H9 (cell line): ENCODE measurements around the gene NAGK. TPM values are rescaled to one million over a fixed set of nuclear protein-coding genes. Genes with fewer than 3 reads are reported as not detected.

Experiments used
- DNase-seq: peaks from one replicate; pipeline ENCODE4 v3.0.0-alpha.2; 2017
- H2AFZ ChIP-seq: one replicate; pipeline ENCODE4 v1.6.1; 2013; ENCODE audit warnings: mild to moderate bottlenecking, low read length, control low read depth, moderate library complexity
- H2AK5ac ChIP-seq: 2 replicates; pipeline ENCODE4 v1.6.1; 2013; ENCODE audit warnings: low read length, control low read depth, mixed read lengths; ENCODE audit not compliant: insufficient read length
- H2BK120ac ChIP-seq: one replicate; pipeline ENCODE4 v1.6.1; 2013; ENCODE audit warnings: low read depth, mild to moderate bottlenecking, low read length, control low read depth, inconsistent platforms; ENCODE audit not compliant: poor library complexity, severe bottlenecking
- H2BK12ac ChIP-seq: 2 replicates; pipeline ENCODE4 v1.6.1; 2013; ENCODE audit warnings: low read length, control low read depth, mixed read lengths, low read depth; ENCODE audit not compliant: insufficient read length
- H2BK15ac ChIP-seq: 2 replicates; pipeline ENCODE4 v1.6.1; 2013; ENCODE audit warnings: low read depth, low read length, control low read depth
- H2BK20ac ChIP-seq: one replicate; pipeline ENCODE4 v1.6.1; 2013; ENCODE audit warnings: low read depth, mild to moderate bottlenecking, low read length, control low read depth, inconsistent platforms; ENCODE audit not compliant: poor library complexity, severe bottlenecking
- H2BK5ac ChIP-seq: 2 replicates; pipeline ENCODE4 v1.6.1; 2013; ENCODE audit warnings: low read length, control low read depth, mixed read lengths; ENCODE audit not compliant: insufficient read length
- H3K14ac ChIP-seq: 2 replicates; pipeline ENCODE4 v1.6.1; 2013; ENCODE audit warnings: low read length, control low read depth; ENCODE audit not compliant: insufficient read depth
- H3K18ac ChIP-seq: 2 replicates; pipeline ENCODE4 v1.6.1; 2013; ENCODE audit warnings: low read depth, mild to moderate bottlenecking, mixed read lengths, low read length, control low read depth; ENCODE audit not compliant: insufficient read length
- H3K23ac ChIP-seq: 2 replicates; pipeline ENCODE4 v1.6.1; 2013; ENCODE audit warnings: low read length, control low read depth, mixed read lengths, low read depth; ENCODE audit not compliant: insufficient read length
- H3K23me2 ChIP-seq: 2 replicates; pipeline ENCODE4 v1.6.1; 2013; ENCODE audit warnings: low read depth, mild to moderate bottlenecking, mixed read lengths, low read length, control low read depth; ENCODE audit not compliant: insufficient read length, poor library complexity, severe bottlenecking
- H3K27ac ChIP-seq: 2 replicates; pipeline ENCODE4 v1.5.1; 2013; ENCODE audit warnings: low read length, control low read depth, mixed read lengths, low read depth; ENCODE audit not compliant: insufficient read length
- H3K27me3 ChIP-seq: 2 replicates; pipeline ENCODE4 v1.6.1; 2013; ENCODE audit warnings: low read length, control low read depth, inconsistent platforms; ENCODE audit not compliant: insufficient read depth
- H3K4ac ChIP-seq: 2 replicates; pipeline ENCODE4 v1.6.1; 2013; ENCODE audit warnings: low read depth, mild to moderate bottlenecking, control low read depth, inconsistent platforms, low read length, moderate library complexity
- H3K4me1 ChIP-seq: 2 replicates; pipeline ENCODE4 v1.6.1; 2013; ENCODE audit warnings: low read length, control low read depth, inconsistent platforms; ENCODE audit not compliant: insufficient read depth
- H3K4me2 ChIP-seq: 2 replicates; pipeline ENCODE4 v1.6.1; 2013; ENCODE audit warnings: low read length, control low read depth, mixed read lengths; ENCODE audit not compliant: insufficient read length, insufficient read depth
- H3K56ac ChIP-seq: 2 replicates; pipeline ENCODE4 v1.6.1; 2013; ENCODE audit warnings: low read depth, mild to moderate bottlenecking, mixed read lengths, low read length, control low read depth; ENCODE audit not compliant: insufficient read length
- H3K79me1 ChIP-seq: 2 replicates; pipeline ENCODE4 v1.6.1; 2013; ENCODE audit warnings: low read depth, mild to moderate bottlenecking, moderate library complexity, low read length, control low read depth, inconsistent platforms; ENCODE audit not compliant: insufficient read depth, poor library complexity, severe bottlenecking
- H3K79me2 ChIP-seq: 2 replicates; pipeline ENCODE4 v1.6.1; 2013; ENCODE audit warnings: low read length, control low read depth, inconsistent platforms; ENCODE audit not compliant: insufficient read depth
- H3K9ac ChIP-seq: 2 replicates; pipeline ENCODE4 v1.6.1; 2013; ENCODE audit warnings: low read length, control low read depth, mixed read lengths; ENCODE audit not compliant: insufficient read length; ENCODE audit errors: extremely low read depth
- H3K9me3 ChIP-seq: one replicate; pipeline ENCODE4 v1.6.1; 2013; ENCODE audit warnings: low read depth, low read length, inconsistent platforms; ENCODE audit not compliant: control insufficient read depth
- H3T11ph ChIP-seq: one replicate; pipeline ENCODE4 v1.6.1; 2013; ENCODE audit warnings: mild to moderate bottlenecking, low read length, control low read depth, inconsistent platforms
- H4K20me1 ChIP-seq: one replicate; pipeline ENCODE4 v1.6.1; 2013; ENCODE audit not compliant: control insufficient read depth, insufficient read length, insufficient read depth
- H4K5ac ChIP-seq: 2 replicates; pipeline ENCODE4 v1.6.1; 2013; ENCODE audit warnings: low read depth, mild to moderate bottlenecking, mixed read lengths, low read length, control low read depth; ENCODE audit not compliant: insufficient read length
- H4K8ac ChIP-seq: replicated peaks from 2 replicates; pipeline ENCODE4 v1.6.1; 2013; ENCODE audit warnings: low read length, control low read depth, mixed read lengths, low read depth; ENCODE audit not compliant: insufficient read length
- H4K91ac ChIP-seq: 2 replicates; pipeline ENCODE4 v1.6.1; 2013; ENCODE audit warnings: low read depth, mild to moderate bottlenecking, moderate library complexity, mixed read lengths, low read length, control low read depth; ENCODE audit not compliant: insufficient read length
- H3K27ac Mint-ChIP-seq, 3 experiments: 2 replicates in 2 of 3; 3 replicates in 1 of 3; pipeline ENCODE4 v1.8.0; 2020 to 2021; ENCODE audit warnings: mixed read lengths in 3 of 3, mild to moderate bottlenecking in 1 of 3, moderate library complexity in 1 of 3
- H3K27me3 Mint-ChIP-seq: 2 replicates; pipeline ENCODE4 v1.8.0; 2021; ENCODE audit warnings: low read depth, mild to moderate bottlenecking, moderate library complexity, mixed read lengths
- H3K36me3 Mint-ChIP-seq, 3 experiments: 2 replicates in 2 of 3; 3 replicates in 1 of 3; pipeline ENCODE4 v1.8.0; 2020 to 2021; ENCODE audit warnings: low read depth in 3 of 3, mixed read lengths in 3 of 3; ENCODE audit not compliant: insufficient read depth in 1 of 3
- H3K4me1 Mint-ChIP-seq, 2 experiments: 2 replicates each; pipeline ENCODE4 v1.8.0; 2020; ENCODE audit warnings: mixed read lengths in 2 of 2
- H3K4me3 Mint-ChIP-seq, 2 experiments: 2 replicates in 1 of 2; 3 replicates in 1 of 2; pipeline ENCODE4 v1.8.0; 2020 to 2021; ENCODE audit warnings: mild to moderate bottlenecking in 2 of 2, mixed read lengths in 2 of 2, moderate library complexity in 1 of 2
- H3K9me3 Mint-ChIP-seq, 2 experiments: 2 replicates in 1 of 2; 3 replicates in 1 of 2; pipeline ENCODE4 v1.8.0; 2020; ENCODE audit warnings: mild to moderate bottlenecking in 2 of 2, mixed read lengths in 2 of 2, moderate library complexity in 1 of 2
- WGBS: extraction: QIAGEN DNeasy Blood & Tissue Kit; methylation state at CpG from one replicate; pipeline ENCODE4 v1.1.7; 2013; ENCODE audit warnings: missing lambda C conversion rate, low lambda C conversion rate, mixed read lengths; ENCODE audit not compliant: insufficient read length; ENCODE audit errors: extremely low coverage; 5-methylcytosine and 5-hydroxymethylcytosine counted together
- total RNA-seq: library from RNA; stranded (reverse); gene quantifications from 2 replicates; pipeline ENCODE4 v1.2.1, GENCODE V29; 2021
- TF ChIP-seq, protein P1 (sequence below): fragments of 200-600 bp; sonication (generic); conservative IDR thresholded peaks from 3 replicates; pipeline ENCODE4 v1.8.0; 2021; ENCODE audit warnings: antibody characterized with exemption, mild to moderate bottlenecking

NAGK gene
- total RNA-seq, 1 experiment from 2014 or later = 74.4 TPM

DNA sequence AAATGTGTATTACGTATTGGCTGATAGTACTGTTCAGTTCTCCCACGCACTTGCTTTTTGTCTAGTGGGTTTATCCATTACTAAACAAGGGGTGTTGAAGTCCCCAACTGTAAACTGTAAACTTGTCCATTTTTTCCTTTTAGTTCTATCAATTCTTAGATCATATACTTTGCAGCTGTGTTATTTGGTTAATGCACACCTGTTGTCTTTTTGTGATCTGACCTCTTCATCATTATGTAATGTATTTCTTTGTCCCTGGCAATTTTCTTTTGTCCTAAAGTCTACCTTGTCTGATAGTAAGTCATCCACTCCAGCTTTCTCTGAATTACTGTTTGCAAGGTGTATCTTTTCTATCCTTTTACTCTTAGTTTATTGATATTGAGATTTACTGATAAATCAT lies 39.6 kb downstream of the NAGK start:
- Histone ChIP-seq H3K79me1 (no peaks in the 10 kb centered on the region), H3K14ac (no peak overlapping the region)
- no CpG with 5 or more reads among the region's 2 CpGs for WGBS

More for the DNA sequence above, 39.6 kb downstream of the NAGK start:
- no peak overlapping the region for H3K56ac ChIP-seq
- no peaks in the 10 kb centered on the region for H3K79me2 ChIP-seq
- no peak overlapping the region for H2BK5ac ChIP-seq
- H3K27ac ChIP-seq = no peak overlapping the region
- H3K9ac ChIP-seq = no peak overlapping the region
- DNase-seq = no peak
- H2BK20ac ChIP-seq = no peak overlapping the region
- H3K23me2 ChIP-seq = no peaks in the 10 kb centered on the region
- H2AFZ ChIP-seq = no peak overlapping the region
- H3K4me1 ChIP-seq = peaks cover 5% of the 10 kb centered on the region; the same call in 1 of the 2 replicates
- H3K9me3 Mint-ChIP-seq = peaks cover 0 to 5% of the 10 kb centered on the region in 2 experiments; a peak in 2 of 5 replicates
- no peaks in the 10 kb centered on the region for H3K27me3 ChIP-seq
- H4K8ac ChIP-seq = no peak overlapping the region
- H3K4ac ChIP-seq = no peak overlapping the region
- no peak overlapping the region for H3K23ac ChIP-seq
- H3T11ph ChIP-seq = no peak overlapping the region
- TF ChIP-seq, protein P1, sequence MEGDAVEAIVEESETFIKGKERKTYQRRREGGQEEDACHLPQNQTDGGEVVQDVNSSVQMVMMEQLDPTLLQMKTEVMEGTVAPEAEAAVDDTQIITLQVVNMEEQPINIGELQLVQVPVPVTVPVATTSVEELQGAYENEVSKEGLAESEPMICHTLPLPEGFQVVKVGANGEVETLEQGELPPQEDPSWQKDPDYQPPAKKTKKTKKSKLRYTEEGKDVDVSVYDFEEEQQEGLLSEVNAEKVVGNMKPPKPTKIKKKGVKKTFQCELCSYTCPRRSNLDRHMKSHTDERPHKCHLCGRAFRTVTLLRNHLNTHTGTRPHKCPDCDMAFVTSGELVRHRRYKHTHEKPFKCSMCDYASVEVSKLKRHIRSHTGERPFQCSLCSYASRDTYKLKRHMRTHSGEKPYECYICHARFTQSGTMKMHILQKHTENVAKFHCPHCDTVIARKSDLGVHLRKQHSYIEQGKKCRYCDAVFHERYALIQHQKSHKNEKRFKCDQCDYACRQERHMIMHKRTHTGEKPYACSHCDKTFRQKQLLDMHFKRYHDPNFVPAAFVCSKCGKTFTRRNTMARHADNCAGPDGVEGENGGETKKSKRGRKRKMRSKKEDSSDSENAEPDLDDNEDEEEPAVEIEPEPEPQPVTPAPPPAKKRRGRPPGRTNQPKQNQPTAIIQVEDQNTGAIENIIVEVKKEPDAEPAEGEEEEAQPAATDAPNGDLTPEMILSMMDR = no peak
- peaks cover 13% of the 10 kb centered on the region in 2 experiments for H3K4me1 Mint-ChIP-seq
- no peak overlapping the region for H2BK15ac ChIP-seq
- no peak overlapping the region for H3K27ac Mint-ChIP-seq
- H3K36me3 Mint-ChIP-seq = peaks cover 1 to 7% (median 4%) of the 10 kb centered on the region in 3 experiments; a peak in 4 of 7 replicates
- H4K20me1 ChIP-seq = no peaks in the 10 kb centered on the region
- H4K5ac ChIP-seq = no peak overlapping the region
- H3K27me3 Mint-ChIP-seq = peaks cover 2% of the 10 kb centered on the region; the same call in 1 of the 2 replicates
- no peak overlapping the region for H3K18ac ChIP-seq
- H4K91ac ChIP-seq = no peak overlapping the region
- no peak overlapping the region for H2AK5ac ChIP-seq
- H2BK12ac ChIP-seq = no peak overlapping the region
- H3K4me3 Mint-ChIP-seq = no peak overlapping the region
- no peak overlapping the region for H3K4me2 ChIP-seq
- no peak overlapping the region for H2BK120ac ChIP-seq
- no peaks in the 10 kb centered on the region for H3K9me3 ChIP-seq
